OCI-LY7 (cell line): Measurements from ENCODE around the gene NOP10. TPM values are rescaled to one million over a fixed set of nuclear protein-coding genes. Genes with fewer than 3 reads are reported as not detected.
A peak's percentile ranks its signal among the peaks of the same experiment; 100 is the strongest.

ENCODE experiments used
- BruUV-seq: library from RNA; stranded (reverse); fragments of 400-500 nt; replicated peaks from 2 replicates; lab custom pipeline; 2021; lab: Mats Ljungman, UMichigan
- CTCF ChIA-PET: fragments of 300-600 bp; sonication (Branson Sonifier 250); formaldehyde crosslinking; loops from one replicate; lab custom pipeline; 2022; ENCODE audit warnings: antibody characterized with exemption; ENCODE audit not compliant: unreplicated experiment; lab: Charles Lee
- POLR2A ChIA-PET: fragments of 300-600 bp; sonication (Branson Sonifier 250); formaldehyde crosslinking; loops from one replicate; lab custom pipeline; 2022; ENCODE audit warnings: antibody characterized with exemption; lab: Charles Lee
- DNase-seq: peaks from one replicate; pipeline ENCODE4 v3.0.0-alpha.2; 2015; ENCODE audit warnings: low spot score
- H2AFZ ChIP-seq: fragments of 200-600 bp; sonication (generic), shearing (Covaris generic); 2 replicates; pipeline ENCODE4 v1.6.1; 2014; ENCODE audit warnings: mild to moderate bottlenecking, antibody characterized with exemption, low read length, moderate library complexity
- H3K27ac ChIP-seq: fragments of 200-600 bp; sonication (generic); 2 replicates; pipeline ENCODE4 v1.5.1; 2014; ENCODE audit warnings: mixed run types, low read depth, mild to moderate bottlenecking, moderate library complexity, low read length, inconsistent platforms; ENCODE audit not compliant: poor library complexity, severe bottlenecking
- H3K36me3 ChIP-seq: fragments of 200-600 bp; sonication (generic); 2 replicates; pipeline ENCODE4 v1.6.1; 2014; ENCODE audit warnings: mild to moderate bottlenecking, antibody characterized with exemption, low read length, moderate library complexity, mixed read lengths; ENCODE audit not compliant: insufficient read depth
- H3K4me1 ChIP-seq: fragments of 200-600 bp; sonication (generic); 2 replicates; pipeline ENCODE4 v1.5.1; 2014; ENCODE audit warnings: mild to moderate bottlenecking, low read length; ENCODE audit not compliant: insufficient read depth, poor library complexity, severe bottlenecking
- H3K4me2 ChIP-seq: fragments of 200-600 bp; sonication (generic); 2 replicates; pipeline ENCODE4 v1.6.1; 2014; ENCODE audit warnings: mild to moderate bottlenecking, low read length
- H3K4me3 ChIP-seq: fragments of 200-600 bp; sonication (generic); 2 replicates; pipeline ENCODE4 v1.5.1; 2014; ENCODE audit warnings: mild to moderate bottlenecking, low read depth, low read length; ENCODE audit not compliant: poor library complexity, severe bottlenecking
- H3K79me2 ChIP-seq: fragments of 200-600 bp; sonication (generic); 2 replicates; pipeline ENCODE4 v1.6.1; 2016; ENCODE audit warnings: low read depth, mild to moderate bottlenecking, low read length, moderate library complexity, mixed read lengths; ENCODE audit not compliant: insufficient read depth
- H3K9me2 ChIP-seq: fragments of 200-600 bp; sonication (generic); 2 replicates; pipeline ENCODE4 v1.6.1; 2016; ENCODE audit warnings: mild to moderate bottlenecking, low read length, mixed read lengths; ENCODE audit not compliant: insufficient read depth
- H3K9me3 ChIP-seq: fragments of 200-600 bp; sonication (generic); 2 replicates; pipeline ENCODE4 v1.6.1; 2014; ENCODE audit warnings: mild to moderate bottlenecking, mixed run types, low read length, mixed read lengths
- H4K20me1 ChIP-seq: fragments of 200-600 bp; sonication (generic); 2 replicates; pipeline ENCODE4 v1.6.1; 2014; ENCODE audit warnings: mild to moderate bottlenecking, antibody characterized with exemption, low read length, moderate library complexity, mixed read lengths; ENCODE audit not compliant: insufficient read depth
- EZH2phosphoT487 ChIP-seq: fragments of 200-600 bp; sonication (generic); IDR thresholded peaks from 2 replicates; pipeline ENCODE4 v1.6.1; 2018; ENCODE audit warnings: low read depth, borderline replicate concordance, mild to moderate bottlenecking, mixed run types, antibody characterized with exemption, low read length, moderate library complexity, mixed read lengths
- intact Hi-C: fragments of 100-400 bp; cut with micrococcal nuclease; formaldehyde crosslinking; loops from one replicate; pipeline ENCODE4 v1.10.0; 2022; ENCODE audit not compliant: unreplicated experiment
- total RNA-seq, 2 experiments: library from RNA; depleted of rRNA in 1 of 2; stranded (reverse); fragments of >200 nt in 1 of 2; shearing (Covaris generic) in 1 of 2; gene quantifications; 2 replicates each; pipeline ENCODE4 v1.2.3, GENCODE V29; 2014 to 2022
- TF ChIP-seq, protein P1 (sequence below): fragments of 200-600 bp; sonication (generic); conservative IDR thresholded peaks from 2 replicates; pipeline ENCODE4 v1.5.1; 2014; ENCODE audit warnings: mild to moderate bottlenecking, antibody characterized with exemption, low read length, moderate library complexity, mixed read lengths

Gene NOP10
- total RNA-seq, 2 experiments from 2014 or later = 130 to 191 TPM

DNA sequence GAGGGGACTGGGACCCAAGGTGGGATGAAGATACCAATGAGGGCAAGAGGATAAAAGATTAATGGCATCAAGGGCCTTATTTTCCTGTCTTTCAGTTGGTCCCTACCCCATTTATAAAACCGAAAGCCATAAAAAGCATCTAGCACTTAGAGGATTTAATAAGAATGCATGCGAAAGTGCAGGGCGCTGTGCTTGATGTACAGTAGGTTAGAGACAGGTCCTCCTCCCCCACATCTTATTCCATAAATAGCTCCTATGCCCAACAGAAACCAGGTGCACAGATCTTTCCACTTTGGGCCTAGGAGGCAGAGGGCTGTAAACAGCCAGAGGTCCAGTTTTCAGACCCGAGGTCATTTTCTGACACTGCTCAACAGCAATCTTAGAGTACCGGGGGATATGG is 22.9 kb upstream of the NOP10 start:
- POLR2A ChIA-PET = interaction anchor here (1.3 kb wide), 1 partner anchor 23 kb away, joined by 5 read pairs; the partner anchor contains the start of genes NOP10 and NUTM1
- peak overlapping the region; percentile 99 for H3K4me3 ChIP-seq
- BruUV-seq = no TSS peak

GRCh38 chr15:34365091-34365825 is 22.3 kb upstream of the NOP10 start:
- no peaks in the 10 kb centered on the region for H3K9me2 ChIP-seq
- H4K20me1 ChIP-seq = 0 out of 2 replicates have a peak, but pooled peaks cover 7% of the 10 kb centered on the region
- BruUV-seq = no TSS peak
- H2AFZ ChIP-seq = no peak overlapping the region
- CTCF ChIA-PET = no interaction called here
- POLR2A ChIA-PET = interaction anchor here (1.3 kb wide), 1 partner anchor 22 kb away, joined by 5 read pairs; the partner anchor contains the start of genes NOP10 and NUTM1
- intact Hi-C loops = loop anchor here (10.0 kb wide), 2 partner anchors 150 to 330 kb away; partner anchors contain the start of genes AVEN and KATNBL1
- no peak for DNase-seq
- peaks cover 37% of the 10 kb centered on the region for H3K36me3 ChIP-seq
- TF ChIP-seq, protein P1, sequence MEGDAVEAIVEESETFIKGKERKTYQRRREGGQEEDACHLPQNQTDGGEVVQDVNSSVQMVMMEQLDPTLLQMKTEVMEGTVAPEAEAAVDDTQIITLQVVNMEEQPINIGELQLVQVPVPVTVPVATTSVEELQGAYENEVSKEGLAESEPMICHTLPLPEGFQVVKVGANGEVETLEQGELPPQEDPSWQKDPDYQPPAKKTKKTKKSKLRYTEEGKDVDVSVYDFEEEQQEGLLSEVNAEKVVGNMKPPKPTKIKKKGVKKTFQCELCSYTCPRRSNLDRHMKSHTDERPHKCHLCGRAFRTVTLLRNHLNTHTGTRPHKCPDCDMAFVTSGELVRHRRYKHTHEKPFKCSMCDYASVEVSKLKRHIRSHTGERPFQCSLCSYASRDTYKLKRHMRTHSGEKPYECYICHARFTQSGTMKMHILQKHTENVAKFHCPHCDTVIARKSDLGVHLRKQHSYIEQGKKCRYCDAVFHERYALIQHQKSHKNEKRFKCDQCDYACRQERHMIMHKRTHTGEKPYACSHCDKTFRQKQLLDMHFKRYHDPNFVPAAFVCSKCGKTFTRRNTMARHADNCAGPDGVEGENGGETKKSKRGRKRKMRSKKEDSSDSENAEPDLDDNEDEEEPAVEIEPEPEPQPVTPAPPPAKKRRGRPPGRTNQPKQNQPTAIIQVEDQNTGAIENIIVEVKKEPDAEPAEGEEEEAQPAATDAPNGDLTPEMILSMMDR = no peak
- TF ChIP-seq EZH2phosphoT487 = no peak
- no peak overlapping the region for H3K27ac ChIP-seq
- H3K9me3 ChIP-seq = no peaks in the 10 kb centered on the region
- H3K79me2 ChIP-seq = peaks cover 13% of the 10 kb centered on the region
- peaks cover 18% of the 10 kb centered on the region for H3K4me1 ChIP-seq
- peak overlapping the region; percentile 99 for H3K4me3 ChIP-seq
- H3K4me2 ChIP-seq = peak overlapping the region; percentile 94

More for the DNA sequence above, 22.9 kb upstream of the NOP10 start:
- no peak for TF ChIP-seq EZH2phosphoT487
- TF ChIP-seq, protein P1 = no peak
- Histone ChIP-seq H3K4me2 (peak overlapping the region; percentile 94), H3K9me3 (no peaks in the 10 kb centered on the region), H4K20me1 (0 out of 2 replicates have a peak, but pooled peaks cover 7% of the 10 kb centered on the region), H3K79me2 (peaks cover 13% of the 10 kb centered on the region), H2AFZ (peak overlapping the region; percentile 73; the same call in 1 of the 2 replicates), H3K4me1 (peaks cover 18% of the 10 kb centered on the region), H3K27ac (peak overlapping the region; percentile 62), H3K36me3 (peaks cover 31% of the 10 kb centered on the region), H3K9me2 (no peaks in the 10 kb centered on the region)
- DNase-seq = peak; percentile 17
- intact Hi-C loops = loop anchor here (1.0 to 10.0 kb wide), 3 partner anchors 23 to 331 kb away; partner anchors contain the start of genes AVEN, KATNBL1, NOP10 and NUTM1
- CTCF ChIA-PET = no interaction called here
